ENCODE data around the gene TCEA2. TPM values are rescaled to one million over a fixed set of nuclear protein-coding genes. Genes with fewer than 3 reads are reported as not detected.

Gene TCEA2
- total and polyA plus RNA-seq, 2 of the 13 experiments (the other 11 are each of a cell fraction or from before 2014, with no cell fraction given) = 28.1 to 33.7 TPM

DNA sequence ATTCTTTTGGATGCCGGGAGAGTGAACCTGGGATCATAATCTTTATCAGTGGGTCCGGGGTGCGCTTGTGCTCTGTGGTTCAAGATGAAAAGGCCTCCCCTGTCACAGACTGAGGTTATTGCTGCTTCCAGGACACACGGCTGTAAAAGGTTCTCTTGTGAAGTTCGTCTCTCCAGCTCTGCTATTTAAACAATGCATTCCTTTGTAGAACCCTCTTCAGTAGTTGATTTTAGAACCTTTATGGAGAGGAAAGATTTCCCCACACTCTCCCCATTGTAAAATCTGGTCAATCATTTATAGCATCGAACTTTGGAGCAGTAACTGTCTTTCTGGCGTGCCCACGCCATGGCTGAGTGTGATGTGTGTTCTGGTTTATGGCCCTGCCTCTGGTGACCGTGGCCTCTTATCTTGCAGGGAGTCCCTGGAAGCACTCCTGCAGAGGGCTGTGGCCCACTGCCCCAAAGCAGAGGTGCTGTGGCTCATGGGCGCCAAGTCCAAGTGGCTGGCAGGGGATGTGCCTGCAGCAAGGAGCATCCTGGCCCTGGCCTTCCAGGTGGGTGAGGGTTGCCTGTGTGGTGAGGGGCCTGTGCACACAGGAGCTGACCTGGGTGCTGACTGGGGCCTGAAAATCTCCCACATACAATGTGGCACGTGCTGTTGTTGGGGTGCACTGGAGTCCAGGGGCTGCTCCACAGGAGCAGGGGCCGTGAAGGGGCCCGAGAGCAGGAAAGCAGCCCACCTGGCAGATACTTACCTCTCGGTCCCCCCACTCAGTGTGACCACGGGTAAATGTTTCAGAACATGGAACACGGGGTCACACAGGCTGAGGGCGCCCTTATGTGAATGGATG lies 38.6 kb upstream of the TCEA2 start (continued):
- TF ChIP-seq, protein P1, sequence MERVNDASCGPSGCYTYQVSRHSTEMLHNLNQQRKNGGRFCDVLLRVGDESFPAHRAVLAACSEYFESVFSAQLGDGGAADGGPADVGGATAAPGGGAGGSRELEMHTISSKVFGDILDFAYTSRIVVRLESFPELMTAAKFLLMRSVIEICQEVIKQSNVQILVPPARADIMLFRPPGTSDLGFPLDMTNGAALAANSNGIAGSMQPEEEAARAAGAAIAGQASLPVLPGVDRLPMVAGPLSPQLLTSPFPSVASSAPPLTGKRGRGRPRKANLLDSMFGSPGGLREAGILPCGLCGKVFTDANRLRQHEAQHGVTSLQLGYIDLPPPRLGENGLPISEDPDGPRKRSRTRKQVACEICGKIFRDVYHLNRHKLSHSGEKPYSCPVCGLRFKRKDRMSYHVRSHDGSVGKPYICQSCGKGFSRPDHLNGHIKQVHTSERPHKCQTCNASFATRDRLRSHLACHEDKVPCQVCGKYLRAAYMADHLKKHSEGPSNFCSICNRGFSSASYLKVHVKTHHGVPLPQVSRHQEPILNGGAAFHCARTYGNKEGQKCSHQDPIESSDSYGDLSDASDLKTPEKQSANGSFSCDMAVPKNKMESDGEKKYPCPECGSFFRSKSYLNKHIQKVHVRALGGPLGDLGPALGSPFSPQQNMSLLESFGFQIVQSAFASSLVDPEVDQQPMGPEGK (CRISPR knock-in tag; IDR thresholded peaks at IDR 0.05) = peak; percentile 80
- no peak for TF ChIP-seq NFIB (CRISPR knock-in tag; IDR thresholded peaks at IDR 0.05; ENCODE audit: borderline replicate concordance)
- TF ChIP-seq, protein P2, sequence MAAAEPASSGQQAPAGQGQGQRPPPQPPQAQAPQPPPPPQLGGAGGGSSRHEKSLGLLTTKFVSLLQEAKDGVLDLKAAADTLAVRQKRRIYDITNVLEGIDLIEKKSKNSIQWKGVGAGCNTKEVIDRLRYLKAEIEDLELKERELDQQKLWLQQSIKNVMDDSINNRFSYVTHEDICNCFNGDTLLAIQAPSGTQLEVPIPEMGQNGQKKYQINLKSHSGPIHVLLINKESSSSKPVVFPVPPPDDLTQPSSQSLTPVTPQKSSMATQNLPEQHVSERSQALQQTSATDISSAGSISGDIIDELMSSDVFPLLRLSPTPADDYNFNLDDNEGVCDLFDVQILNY (CRISPR knock-in tag; conservative IDR thresholded peaks at IDR 0.05) = peak; percentile 57; the same call in 1 of the 2 replicates
- peak; percentile 94; the same call in 1 of the 2 replicates for TF ChIP-seq ZNF337 (CRISPR knock-in tag; IDR thresholded peaks at IDR 0.05; ENCODE audit: borderline replicate concordance, low read depth)
- TF ChIP-seq NFYC (CRISPR knock-in tag; IDR thresholded peaks at IDR 0.05) = no peak
- TF ChIP-seq MYC (CRISPR knock-in tag; IDR thresholded peaks at IDR 0.05; ENCODE audit: borderline replicate concordance) = peak; percentile 86; the same call in 1 of the 2 replicates
- TF ChIP-seq SOX5 (CRISPR knock-in tag; IDR thresholded peaks at IDR 0.05; ENCODE audit: borderline replicate concordance) = peak; percentile 97
- TF ChIP-seq RXRA (CRISPR knock-in tag; IDR thresholded peaks at IDR 0.05) = peak; percentile 75
- TF ChIP-seq, protein P3, sequence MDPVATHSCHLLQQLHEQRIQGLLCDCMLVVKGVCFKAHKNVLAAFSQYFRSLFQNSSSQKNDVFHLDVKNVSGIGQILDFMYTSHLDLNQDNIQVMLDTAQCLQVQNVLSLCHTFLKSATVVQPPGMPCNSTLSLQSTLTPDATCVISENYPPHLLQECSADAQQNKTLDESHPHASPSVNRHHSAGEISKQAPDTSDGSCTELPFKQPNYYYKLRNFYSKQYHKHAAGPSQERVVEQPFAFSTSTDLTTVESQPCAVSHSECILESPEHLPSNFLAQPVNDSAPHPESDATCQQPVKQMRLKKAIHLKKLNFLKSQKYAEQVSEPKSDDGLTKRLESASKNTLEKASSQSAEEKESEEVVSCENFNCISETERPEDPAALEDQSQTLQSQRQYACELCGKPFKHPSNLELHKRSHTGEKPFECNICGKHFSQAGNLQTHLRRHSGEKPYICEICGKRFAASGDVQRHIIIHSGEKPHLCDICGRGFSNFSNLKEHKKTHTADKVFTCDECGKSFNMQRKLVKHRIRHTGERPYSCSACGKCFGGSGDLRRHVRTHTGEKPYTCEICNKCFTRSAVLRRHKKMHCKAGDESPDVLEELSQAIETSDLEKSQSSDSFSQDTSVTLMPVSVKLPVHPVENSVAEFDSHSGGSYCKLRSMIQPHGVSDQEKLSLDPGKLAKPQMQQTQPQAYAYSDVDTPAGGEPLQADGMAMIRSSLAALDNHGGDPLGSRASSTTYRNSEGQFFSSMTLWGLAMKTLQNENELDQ (CRISPR knock-in tag; IDR thresholded peaks at IDR 0.05; ENCODE audit: borderline replicate concordance) = no peak
- TF ChIP-seq ZKSCAN5 (CRISPR knock-in tag; IDR thresholded peaks at IDR 0.05) = no peak
- peak; percentile 73 for TF ChIP-seq ZBTB38 (CRISPR knock-in tag; IDR thresholded peaks at IDR 0.05)
- TF ChIP-seq CHD2 (IDR thresholded peaks at IDR 0.05; ENCODE audit: low read depth, low read length) = no peak
- peak; percentile 95 for TF ChIP-seq ZNF205 (CRISPR knock-in tag; IDR thresholded peaks at IDR 0.05)
- TF ChIP-seq IRF2 (CRISPR knock-in tag; IDR thresholded peaks at IDR 0.05) = peak; percentile 52; the same call in 1 of the 2 replicates
- no peak; the same call in 1 of the 2 replicates for TF ChIP-seq ZNF792 (CRISPR knock-in tag; IDR thresholded peaks at IDR 0.05)
- no peak for TF ChIP-seq PLRG1 (conservative IDR thresholded peaks at IDR 0.05)
- TF ChIP-seq ZNF781 (CRISPR knock-in tag; IDR thresholded peaks at IDR 0.05; ENCODE audit: borderline replicate concordance, not compliant biosample characterization) = peak; percentile 21
- peak; percentile 88 for TF ChIP-seq ZNF431 (CRISPR knock-in tag; IDR thresholded peaks at IDR 0.05; ENCODE audit: borderline replicate concordance, low read depth)
- TF ChIP-seq KDM3A (CRISPR knock-in tag; IDR thresholded peaks at IDR 0.05; ENCODE audit: low read depth) = no peak; the same call in 1 of the 2 replicates
- no peak for TF ChIP-seq PHB2 (IDR thresholded peaks at IDR 0.05; ENCODE audit: partially characterized antibody)
- TF ChIP-seq GTF2F1 (IDR thresholded peaks at IDR 0.05; ENCODE audit: low read length) = no peak
- no peak; the same call in none of the 2 replicates for TF ChIP-seq TBX3 (IDR thresholded peaks at IDR 0.05; ENCODE audit: borderline replicate concordance)
- no peak for TF ChIP-seq RBAK (CRISPR knock-in tag; IDR thresholded peaks at IDR 0.05)
- TF ChIP-seq HNRNPUL1 (IDR thresholded peaks at IDR 0.05; ENCODE audit: low read depth, low read length) = no peak
- no peak for TF ChIP-seq TSC22D2 (CRISPR knock-in tag; IDR thresholded peaks at IDR 0.05; ENCODE audit: borderline replicate concordance)
- peak; percentile 86 for TF ChIP-seq RBFOX2 (IDR thresholded peaks at IDR 0.05; ENCODE audit: low read depth, low read length)
- TF ChIP-seq TBP (CRISPR knock-in tag; IDR thresholded peaks at IDR 0.05) = no peak
